Right renal cortex interstitium (tissue), 3 donors: ENCODE data around the gene WDR43. TPM values are rescaled to one million over a fixed set of nuclear protein-coding genes. Genes with fewer than 3 reads are reported as not detected.

Source experiments
- DNase-seq, 3 donors: peaks; one replicate each; pipeline ENCODE4 v3.0.0-alpha.2; 2013; ENCODE audit warnings: low read depth in 3 of 3, low spot score in 2 of 3
- polyA plus RNA-seq, 3 donors: library from polyadenylated mRNA; unstranded; fragments of 120-200 nt; gene quantifications; one replicate each; pipeline ENCODE4 v1.2.1, GENCODE V29; 2013; ENCODE audit not compliant: insufficient read length in 3 of 3

WDR43 gene
- polyA plus RNA-seq, 3 donors: 55.8 to 62.0 (median 59.0) TPM

DNA sequence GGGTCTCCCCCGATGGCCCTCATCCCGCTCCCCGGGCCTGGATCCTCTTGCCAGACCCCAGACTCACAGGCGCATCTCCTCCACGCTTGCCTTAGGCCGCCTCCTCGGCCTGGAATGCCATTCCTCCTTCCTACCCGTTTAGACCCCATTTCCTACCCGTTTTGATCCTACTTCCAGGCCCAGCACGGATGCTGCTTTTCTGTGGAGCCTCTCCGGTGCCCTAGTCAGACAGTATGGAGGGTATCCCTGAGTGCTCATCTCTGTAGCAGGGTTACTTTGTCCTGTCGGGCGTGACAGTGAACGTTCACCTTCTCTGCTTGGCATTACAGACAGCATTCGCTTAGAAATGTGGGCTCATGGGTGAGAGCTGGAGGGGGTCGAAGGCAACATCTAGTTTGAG is 96.0 kb downstream of the WDR43 start:
- DNase-seq: no peak

DNA sequence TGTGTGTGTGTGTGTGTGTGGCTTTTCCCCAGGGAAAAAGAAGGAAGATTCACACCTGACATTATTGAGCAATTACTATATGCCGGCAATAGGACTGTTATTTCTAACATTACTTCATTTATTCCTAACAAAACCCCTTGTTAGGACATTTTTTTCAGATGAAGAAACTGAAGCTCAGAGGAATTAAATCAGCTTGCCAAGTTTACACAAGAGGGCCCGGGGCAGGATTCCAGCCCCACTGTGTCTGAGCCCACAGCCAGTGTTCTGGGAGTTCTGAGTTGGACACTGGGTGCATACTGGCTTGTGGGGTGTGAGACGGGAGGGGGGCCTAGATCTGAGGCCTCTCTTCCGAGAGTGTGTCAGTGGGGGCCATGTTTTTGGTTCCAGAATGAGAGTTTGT is 96.6 kb downstream of the WDR43 start:
- no peak for DNase-seq

DNA sequence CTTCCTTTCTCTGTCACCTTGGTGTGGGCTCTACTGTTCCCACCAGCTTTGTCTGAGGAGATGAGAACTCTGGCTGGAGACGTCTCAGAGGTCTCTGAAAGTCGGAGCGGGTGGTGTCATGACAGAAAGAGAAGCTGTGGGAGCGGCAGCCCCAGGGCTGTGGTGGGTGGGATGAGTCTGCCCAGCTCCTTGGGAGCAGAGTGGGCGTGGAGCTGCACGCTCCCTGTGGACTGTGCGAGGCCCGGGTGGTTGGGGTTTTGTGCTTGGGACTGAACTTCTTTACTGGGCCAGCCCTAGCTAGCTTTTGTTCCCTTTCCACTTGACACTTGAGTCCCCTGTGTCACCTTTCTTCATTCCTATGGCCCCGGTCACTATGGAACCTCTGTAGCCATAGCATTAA is 97.0 kb downstream of the WDR43 start:
- DNase-seq: no peak

DNA sequence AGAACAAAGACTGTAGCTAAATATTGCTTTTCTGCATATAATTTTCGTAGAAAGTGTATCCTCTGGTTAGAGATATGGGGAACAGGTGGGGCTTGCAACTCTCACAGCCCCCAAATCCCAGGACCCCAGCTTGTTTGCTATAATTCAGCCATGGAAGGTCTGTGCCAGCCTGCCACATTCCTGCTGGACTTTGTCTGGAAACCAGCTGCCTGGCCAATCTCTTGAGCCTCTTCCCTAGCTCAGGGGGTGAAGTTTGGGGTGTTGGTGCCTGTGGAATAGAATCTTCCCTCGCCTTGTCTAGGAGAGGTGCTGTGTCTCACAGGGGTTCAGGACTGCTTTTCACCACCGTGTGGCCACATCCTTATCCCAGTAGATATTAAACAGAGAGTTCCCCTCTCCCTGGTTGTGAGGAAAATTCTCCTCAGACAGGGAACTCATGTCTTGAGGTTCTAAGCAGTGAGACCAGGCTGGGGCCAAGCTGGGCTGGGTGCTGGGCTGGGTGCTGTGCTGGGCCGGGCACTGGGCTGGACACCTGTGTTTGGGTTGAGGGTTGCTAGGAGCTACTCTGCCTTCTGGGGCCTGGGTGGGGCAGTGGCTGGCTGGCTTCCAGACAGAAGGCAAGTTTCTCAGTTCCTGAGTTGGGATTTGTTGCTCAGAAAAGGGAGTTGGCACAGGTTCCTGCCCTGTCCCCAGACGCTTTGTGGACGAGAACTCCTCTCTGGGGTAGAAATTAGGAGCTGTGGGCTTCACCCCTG is 98.9 kb downstream of the WDR43 start:
- DNase-seq: no peak

DNA sequence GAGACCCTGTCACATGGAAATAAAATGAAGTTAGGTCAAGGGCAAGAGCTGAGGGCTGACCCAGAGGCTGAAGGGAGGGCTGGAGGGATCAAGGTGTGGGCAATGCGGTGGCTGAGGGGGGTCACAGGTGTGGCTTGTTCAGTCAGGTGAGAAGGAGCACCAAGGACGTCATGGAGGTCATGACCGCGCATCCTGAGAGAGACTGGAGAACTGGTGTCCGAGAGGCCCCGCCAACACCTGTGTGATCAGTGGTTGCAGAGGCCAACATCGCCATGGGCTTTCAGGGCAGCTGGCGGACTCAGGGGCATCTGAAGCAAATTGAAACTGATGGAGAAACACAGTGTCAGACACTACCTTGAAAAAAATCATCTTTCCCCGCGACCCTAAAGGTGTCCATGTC is 99.6 kb downstream of the WDR43 start:
- no peak for DNase-seq

DNA sequence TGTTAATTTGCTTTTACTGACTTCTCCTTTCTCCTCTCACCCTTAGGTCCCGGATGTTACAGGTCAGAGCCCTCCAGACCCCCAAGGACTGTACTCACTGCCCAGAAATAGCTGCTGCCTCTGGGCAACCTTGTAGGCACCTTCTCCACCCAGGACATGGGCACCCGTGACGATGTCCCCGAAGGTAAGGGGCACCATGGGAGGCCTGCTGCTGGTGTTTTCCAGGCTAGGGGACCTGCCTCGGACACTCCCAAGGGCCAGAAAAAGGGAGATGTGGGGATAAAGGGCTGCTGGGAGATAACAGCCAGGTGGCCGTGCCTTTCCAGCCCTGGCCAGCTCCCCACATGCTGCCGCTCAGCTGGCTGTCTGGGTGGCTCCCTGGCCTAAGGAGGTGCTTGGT is 100.2 kb downstream of the WDR43 start:
- DNase-seq: no peak

DNA sequence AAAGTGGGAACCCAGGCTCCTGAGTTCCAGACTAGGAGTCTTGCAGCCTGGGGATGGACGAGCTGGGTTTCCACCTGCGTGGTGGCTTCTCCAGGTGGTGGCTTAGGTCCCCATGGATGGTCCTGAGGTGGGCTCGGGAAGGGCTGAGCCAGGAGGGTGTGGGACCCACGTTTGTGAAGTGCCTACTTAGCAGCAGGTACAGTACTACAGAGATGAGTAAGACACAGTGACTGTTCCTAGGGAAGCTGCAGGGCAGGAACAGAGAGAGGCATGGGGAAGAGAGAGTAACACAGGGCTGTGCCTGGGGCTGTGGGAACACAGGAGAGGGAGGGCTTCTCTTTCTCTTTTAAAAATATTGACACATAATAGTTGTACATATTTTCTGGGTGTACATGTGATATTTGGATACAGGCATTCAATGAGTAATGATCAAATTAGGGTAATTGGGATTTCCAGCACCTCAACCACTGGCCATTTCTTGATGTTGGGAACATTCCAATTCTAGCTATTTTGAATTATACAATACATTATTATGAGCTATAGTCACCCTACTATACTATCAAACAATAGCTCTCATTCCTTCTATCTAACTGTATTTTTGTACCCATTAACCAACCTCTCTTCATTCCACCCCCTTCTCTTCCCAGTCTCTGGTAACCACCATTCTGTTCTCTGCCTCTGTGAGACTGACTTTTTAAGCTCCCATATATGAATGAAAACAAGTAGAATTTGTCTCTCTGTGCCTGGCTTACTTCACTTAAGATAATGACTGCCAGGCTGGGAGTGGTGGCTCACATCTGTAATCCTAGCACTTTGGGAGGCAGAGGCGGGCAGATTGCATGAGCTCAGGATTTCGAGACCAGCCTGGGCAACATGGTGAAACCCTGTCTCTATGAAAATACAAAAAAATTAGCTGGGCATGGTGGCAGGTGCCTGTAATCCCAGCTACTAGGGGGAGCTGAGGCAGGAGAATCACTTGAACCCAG is 101.6 kb downstream of the WDR43 start:
- DNase-seq: no peak

DNA sequence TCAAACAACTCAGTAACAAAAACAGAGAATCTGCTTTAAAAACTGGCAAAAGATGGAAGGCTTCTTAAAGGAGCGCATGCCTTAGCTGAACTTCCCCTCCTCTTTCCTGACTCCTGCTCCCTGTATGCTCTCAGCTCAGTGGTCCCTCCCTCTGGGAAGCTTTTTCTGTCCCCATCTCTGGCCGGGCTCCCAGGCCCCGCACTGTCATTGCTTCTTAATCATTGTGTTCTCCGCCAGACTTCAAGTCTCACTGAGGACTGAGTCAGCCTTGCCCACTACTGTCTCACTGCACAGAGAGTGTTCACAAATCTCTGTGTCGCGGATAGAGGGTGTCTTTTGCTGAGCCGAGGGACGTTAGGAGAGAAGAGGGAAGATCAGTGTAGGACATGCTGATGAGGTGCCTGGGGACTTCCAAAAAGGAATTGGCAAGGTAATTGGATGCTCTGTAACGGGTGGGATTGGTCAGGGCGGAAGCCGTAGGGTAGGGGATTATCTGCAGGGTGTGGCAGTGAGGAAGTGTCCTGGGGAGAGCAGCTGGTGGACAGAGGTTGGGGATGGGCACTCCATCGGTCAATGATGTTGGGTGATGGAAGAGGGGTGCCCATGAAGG is 102.9 kb downstream of the WDR43 start:
- no peak for DNase-seq

Other genes with a start within 250 kb of the WDR43 start
- 100 to 1,000 TPM; 178 to 190 (median 185) TPM for gene PPP1CB, start 142.8 kb upstream of the WDR43 start, polyA plus RNA-seq
- 1 to 10 TPM in 2 of 3 donors, under 1 TPM in 1; 0.49 to 1.7 (median 1.1) TPM for gene SPDYA, start 83.8 kb upstream of the WDR43 start, polyA plus RNA-seq
- gene TRMT61B, start 24.4 kb upstream of the WDR43 start, polyA plus RNA-seq: 10 to 100 TPM; 27.3 to 30.1 (median 27.7) TPM
- under 1 TPM; 0.86 to 0.94 (median 0.89) TPM for gene TOGARAM2, start 86.6 kb downstream of the WDR43 start, polyA plus RNA-seq
- under 1 TPM; 0.28 to 0.43 (median 0.35) TPM for gene PCARE, start 179.9 kb downstream of the WDR43 start, polyA plus RNA-seq
- 10 to 100 TPM; 16.5 to 17.6 (median 16.8) TPM for gene CLIP4, start 220.7 kb downstream of the WDR43 start, polyA plus RNA-seq